Choroid plexus epithelial cell (primary cell): ENCODE measurements around the gene ZNF746.
A peak's percentile ranks its signal among the peaks of the same experiment; 100 is the strongest.

Experiments
- DNase-seq: peaks from one replicate; pipeline ENCODE4 v3.0.0-alpha.2; 2010; ENCODE audit warnings: low read depth
- H3K4me3 ChIP-seq: 2 replicates; pipeline ENCODE4 v1.5.1; 2011; ENCODE audit warnings: low read depth, mild to moderate bottlenecking, control low read depth, low read length, moderate library complexity
- TF ChIP-seq, protein P1 (sequence below): conservative IDR thresholded peaks from 2 replicates; pipeline ENCODE4 v1.5.1; 2011; ENCODE audit warnings: low read depth, mild to moderate bottlenecking, control low read depth, inconsistent platforms, low read length, moderate library complexity

The ZNF746 gene

DNA sequence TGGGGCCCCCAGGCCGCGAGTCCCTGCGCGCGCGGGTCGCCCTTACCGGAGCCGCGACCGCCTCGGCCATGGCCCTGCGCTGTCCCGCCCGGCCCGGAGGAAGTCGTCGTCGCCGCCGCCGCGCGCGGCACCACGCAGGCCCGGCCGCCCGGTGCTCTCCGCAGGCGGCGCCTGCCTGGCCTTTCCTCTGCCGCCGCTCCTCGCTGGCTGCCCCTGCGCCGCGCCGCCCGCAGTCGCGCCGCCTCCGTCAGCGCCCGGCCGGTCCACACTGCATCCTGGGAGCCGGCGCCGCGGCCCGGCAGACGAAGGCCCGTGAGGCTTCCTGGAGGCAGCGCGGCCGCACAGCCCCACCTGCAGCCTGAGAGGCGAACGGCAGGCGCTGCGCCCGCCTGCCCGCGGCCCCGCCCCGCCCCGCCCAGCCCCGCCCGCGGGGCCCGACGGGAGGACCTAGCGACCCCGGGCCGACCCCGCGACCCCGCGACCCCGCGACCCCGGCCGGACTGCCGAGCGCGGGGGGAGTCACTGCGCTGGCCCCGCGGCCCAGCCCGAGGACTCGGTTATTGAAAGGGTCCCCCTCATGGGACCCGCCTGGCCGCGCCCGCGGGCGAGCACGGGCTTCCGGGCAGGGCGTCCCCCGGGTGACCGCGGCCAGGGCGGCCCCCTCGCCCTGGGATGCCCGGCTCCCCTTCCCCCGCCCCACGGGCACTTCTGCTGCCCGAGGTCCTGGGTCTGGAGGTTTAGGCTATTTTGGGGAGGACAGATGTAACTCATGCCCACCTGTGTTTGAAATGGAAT is at the start of gene ZNF746:
TSS of gene ZNF746 (minus strand) at position 343 of the 795 bp plus-strand sequence. CDS start at position 70, 273 bp downstream.
- peak; percentile 85 for DNase-seq
- H3K4me3 ChIP-seq, result peak within 1 kb of the TSS; percentile 72
- TF ChIP-seq, protein P1, sequence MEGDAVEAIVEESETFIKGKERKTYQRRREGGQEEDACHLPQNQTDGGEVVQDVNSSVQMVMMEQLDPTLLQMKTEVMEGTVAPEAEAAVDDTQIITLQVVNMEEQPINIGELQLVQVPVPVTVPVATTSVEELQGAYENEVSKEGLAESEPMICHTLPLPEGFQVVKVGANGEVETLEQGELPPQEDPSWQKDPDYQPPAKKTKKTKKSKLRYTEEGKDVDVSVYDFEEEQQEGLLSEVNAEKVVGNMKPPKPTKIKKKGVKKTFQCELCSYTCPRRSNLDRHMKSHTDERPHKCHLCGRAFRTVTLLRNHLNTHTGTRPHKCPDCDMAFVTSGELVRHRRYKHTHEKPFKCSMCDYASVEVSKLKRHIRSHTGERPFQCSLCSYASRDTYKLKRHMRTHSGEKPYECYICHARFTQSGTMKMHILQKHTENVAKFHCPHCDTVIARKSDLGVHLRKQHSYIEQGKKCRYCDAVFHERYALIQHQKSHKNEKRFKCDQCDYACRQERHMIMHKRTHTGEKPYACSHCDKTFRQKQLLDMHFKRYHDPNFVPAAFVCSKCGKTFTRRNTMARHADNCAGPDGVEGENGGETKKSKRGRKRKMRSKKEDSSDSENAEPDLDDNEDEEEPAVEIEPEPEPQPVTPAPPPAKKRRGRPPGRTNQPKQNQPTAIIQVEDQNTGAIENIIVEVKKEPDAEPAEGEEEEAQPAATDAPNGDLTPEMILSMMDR, result peak; percentile 55

DNA sequence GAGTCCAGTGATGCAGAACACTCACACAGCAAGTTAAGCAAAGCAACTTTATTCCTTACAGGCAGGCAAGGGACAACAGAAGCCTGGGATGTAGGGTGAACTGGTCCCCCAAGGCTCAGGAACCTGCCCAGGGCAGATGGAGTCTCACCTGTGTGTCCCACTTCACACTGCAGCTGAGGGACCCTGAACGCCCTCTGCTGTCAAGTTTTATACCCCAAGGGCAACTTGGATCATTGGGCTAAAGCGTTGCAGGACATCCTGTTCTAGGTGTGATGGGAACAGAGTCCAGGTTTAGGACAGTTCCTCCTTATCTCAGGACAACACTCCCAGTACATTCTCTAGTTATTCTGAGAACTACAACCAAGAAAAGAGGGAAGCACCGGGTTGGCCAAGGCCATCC is 49.5 kb upstream of the ZNF746 start:
- DNase-seq, result no peak
- no peak overlapping the region for H3K4me3 ChIP-seq
- TF ChIP-seq, protein P1, result no peak

DNA sequence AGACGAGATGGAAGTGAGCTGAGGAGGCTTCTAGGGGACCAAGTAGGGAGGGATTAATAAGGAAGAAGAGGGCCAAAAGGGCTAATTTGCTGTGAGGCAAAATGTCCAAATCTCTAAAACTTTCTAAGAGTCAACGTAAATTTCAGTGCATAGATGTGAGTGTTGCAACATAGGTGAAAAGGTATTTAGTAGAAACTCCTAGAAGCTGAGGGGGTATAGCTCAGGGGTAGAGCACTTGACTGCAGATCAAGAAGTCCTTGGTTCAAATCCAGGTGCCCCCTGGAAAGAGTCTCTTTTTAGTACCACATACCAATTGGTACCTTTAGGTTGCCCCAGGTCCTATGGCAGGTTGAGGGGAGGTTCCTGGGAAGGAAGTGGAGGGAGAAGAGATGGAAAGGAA is 48.7 kb upstream of the ZNF746 start:
- TF ChIP-seq, protein P1, result no peak
- DNase-seq, result no peak
- no peak overlapping the region for H3K4me3 ChIP-seq

DNA sequence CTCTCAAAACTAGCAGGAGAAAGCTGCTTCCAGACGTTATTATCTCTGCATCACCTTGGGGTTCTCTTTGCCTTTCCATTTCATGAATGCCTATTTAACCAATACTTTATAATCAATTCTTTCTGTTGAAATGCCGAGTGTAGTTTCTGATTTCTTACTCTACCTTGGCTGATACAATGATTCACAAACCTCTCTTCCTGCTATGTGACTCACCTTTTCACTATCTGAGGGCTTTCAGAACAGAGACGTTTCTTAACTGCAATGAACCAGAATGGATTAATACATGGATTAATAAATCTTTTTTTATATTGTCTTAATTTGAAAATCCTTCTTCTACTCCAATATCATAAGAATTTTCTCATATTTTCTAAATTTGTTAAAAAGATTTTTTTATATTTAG is 46.4 kb upstream of the ZNF746 start:
- no peak overlapping the region for H3K4me3 ChIP-seq
- TF ChIP-seq, protein P1, result no peak
- no peak for DNase-seq

DNA sequence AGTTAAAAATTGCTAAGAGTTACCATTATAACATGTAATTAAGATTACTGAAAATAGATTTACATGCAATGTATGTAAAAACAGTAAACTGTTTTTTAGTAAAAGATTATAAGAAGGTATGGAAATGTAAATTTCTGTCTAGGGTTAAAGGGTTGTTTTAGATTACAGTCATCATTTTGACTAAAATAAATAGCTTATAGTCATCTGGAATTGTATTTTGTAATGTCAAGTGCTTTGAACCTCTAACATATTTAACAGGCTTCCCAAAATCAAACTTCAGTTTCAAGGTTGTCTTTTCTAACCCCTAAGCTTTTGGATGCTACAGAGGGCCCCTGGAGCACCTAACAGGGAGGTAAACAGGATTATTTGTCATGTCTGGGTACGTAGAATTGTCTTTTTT is 35.0 kb upstream of the ZNF746 start:
- H3K4me3 ChIP-seq, result no peak overlapping the region

DNA sequence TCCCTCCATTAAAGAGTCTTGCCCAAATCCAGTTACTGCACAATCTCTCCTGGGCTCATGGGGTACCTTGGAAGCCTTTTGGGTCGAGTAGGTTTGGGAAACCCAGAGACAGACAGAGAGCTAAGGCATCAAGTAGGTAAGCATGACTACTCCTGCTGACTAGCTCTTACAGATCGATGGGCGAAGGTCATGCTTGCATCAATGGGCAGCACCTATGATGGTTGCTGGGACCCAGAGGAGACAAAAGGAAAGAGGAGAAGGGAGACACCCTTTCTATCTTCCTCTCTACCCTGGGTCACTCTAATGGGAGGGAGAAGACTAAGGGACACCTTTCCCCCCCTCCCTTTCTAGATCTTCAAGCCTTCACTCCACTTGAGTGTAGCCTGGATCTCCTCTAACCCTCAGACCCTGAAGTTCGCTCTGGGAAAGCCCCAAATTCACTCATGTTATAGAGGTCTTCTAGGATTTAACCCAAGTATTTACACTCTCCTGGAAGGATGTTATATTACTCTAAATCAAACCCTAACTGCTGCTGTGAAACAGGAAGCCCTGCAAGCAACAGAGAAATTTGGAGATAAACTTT is 31.6 kb upstream of the ZNF746 start:
- DNase-seq, result peak; percentile 25
- H3K4me3 ChIP-seq, result no peak overlapping the region
- TF ChIP-seq, protein P1, result no peak

More for the DNA sequence above, 35.0 kb upstream of the ZNF746 start:
- DNase-seq, result no peak
- TF ChIP-seq, protein P1, result no peak
